ENCODE measurements around the gene ARHGAP21.
A peak's percentile ranks its signal among the peaks of the same experiment; 100 is the strongest.

The ARHGAP21 gene

DNA sequence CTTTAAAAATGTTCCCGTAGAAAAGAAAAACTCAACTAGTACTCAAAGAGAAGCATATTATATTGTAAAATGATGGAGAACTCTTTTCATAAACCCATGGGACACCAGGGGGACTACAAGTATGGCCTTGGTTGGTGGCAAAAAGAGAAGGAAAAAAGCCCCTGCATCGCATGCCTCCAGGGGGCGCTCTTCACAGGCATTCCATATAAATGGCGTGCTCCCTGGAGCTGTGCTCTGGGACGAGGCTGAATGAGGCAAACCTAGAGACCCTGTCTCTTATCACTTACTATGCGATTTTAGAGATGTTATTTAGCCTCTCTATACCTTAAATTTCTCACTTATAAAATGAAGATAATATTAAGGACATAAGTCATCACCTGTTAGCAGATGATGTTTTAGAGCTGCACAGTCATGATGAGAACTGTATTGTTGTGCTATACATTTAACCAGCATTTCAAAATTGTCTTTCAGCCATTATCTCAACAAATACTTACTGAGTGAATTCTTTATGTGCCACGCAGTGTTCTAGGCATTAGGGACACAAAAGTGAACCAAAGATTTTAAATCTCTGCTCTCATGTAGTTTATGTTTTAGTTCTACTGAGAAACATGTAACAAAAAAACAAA is 105.8 kb downstream of the ARHGAP21 start:
- TF ChIP-seq, protein P1, sequence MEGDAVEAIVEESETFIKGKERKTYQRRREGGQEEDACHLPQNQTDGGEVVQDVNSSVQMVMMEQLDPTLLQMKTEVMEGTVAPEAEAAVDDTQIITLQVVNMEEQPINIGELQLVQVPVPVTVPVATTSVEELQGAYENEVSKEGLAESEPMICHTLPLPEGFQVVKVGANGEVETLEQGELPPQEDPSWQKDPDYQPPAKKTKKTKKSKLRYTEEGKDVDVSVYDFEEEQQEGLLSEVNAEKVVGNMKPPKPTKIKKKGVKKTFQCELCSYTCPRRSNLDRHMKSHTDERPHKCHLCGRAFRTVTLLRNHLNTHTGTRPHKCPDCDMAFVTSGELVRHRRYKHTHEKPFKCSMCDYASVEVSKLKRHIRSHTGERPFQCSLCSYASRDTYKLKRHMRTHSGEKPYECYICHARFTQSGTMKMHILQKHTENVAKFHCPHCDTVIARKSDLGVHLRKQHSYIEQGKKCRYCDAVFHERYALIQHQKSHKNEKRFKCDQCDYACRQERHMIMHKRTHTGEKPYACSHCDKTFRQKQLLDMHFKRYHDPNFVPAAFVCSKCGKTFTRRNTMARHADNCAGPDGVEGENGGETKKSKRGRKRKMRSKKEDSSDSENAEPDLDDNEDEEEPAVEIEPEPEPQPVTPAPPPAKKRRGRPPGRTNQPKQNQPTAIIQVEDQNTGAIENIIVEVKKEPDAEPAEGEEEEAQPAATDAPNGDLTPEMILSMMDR (conservative IDR thresholded peaks at IDR 0.05; ENCODE audit: low read depth, low read length): peak; percentile 89
- peak; percentile 58 for DNase-seq (ENCODE audit: low read depth)
- H3K4me3 ChIP-seq (ENCODE audit: low read depth, low read length): no peak overlapping the region

DNA sequence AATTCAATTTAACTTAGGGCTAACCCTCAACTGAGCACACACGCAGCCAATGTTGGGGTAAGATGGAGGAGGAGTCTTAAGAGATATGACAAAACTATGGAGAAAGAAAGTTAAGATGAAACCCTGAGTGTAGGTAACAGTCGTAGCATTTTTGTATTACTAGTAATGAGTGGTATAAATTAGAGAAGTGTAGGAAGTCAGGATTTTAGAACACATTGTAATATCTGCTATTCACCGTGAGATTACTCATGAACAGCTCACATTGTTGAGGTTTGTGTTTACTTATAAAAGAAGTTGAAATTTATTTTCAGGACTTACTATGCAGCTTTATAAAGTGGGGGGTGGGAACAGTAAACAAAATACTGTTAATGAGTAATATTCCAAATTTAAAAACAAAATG is 107.2 kb downstream of the ARHGAP21 start:
- no peak for DNase-seq (ENCODE audit: low read depth)
- no peak overlapping the region for H3K4me3 ChIP-seq (ENCODE audit: low read depth, low read length)
- TF ChIP-seq, protein P1 (conservative IDR thresholded peaks at IDR 0.05; ENCODE audit: low read depth, low read length): no peak

DNA sequence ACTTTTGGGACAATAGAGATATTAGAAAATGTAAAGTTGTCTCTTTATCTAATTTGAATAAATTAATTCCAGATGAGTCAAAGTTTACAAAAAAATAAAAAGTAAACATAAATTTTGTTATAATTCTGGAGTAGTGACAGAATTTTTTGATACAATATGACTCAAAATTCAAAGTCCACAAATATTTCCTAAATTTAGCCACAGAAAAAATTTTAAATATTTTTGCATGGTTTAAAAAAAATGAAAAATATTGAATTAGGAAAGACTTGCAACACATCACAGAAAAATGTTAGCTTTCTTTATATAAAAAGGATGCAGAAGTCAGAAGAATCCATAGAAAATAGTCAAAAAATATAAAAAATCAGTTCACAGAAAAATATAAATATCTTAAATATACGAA is 117.7 kb downstream of the ARHGAP21 start:
- DNase-seq (ENCODE audit: low read depth): no peak
- H3K4me3 ChIP-seq (ENCODE audit: low read depth, low read length): no peak overlapping the region
- TF ChIP-seq, protein P1 (conservative IDR thresholded peaks at IDR 0.05; ENCODE audit: low read depth, low read length): no peak

DNA sequence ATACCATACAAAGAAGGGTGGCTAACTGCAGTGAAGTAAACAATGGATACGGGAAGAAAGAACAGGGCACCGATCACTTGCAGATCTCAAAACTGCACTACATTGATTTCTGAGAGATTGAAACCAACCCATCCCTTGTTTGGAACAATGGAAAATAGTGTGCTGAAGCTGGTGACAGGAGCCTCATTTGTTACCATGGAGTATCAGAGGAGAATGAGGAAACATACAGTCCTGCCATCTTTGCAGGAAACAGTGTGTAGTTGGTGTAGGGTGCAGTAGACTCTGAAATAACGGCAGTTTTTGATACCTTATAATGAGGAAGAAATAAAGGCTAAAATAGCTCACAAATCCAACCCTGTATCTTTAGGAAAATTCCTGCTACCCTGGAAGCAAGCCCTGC is 118.5 kb downstream of the ARHGAP21 start:
- DNase-seq (ENCODE audit: low read depth): no peak
- TF ChIP-seq, protein P1 (conservative IDR thresholded peaks at IDR 0.05; ENCODE audit: low read depth, low read length): no peak
- no peak overlapping the region for H3K4me3 ChIP-seq (ENCODE audit: low read depth, low read length)

DNA sequence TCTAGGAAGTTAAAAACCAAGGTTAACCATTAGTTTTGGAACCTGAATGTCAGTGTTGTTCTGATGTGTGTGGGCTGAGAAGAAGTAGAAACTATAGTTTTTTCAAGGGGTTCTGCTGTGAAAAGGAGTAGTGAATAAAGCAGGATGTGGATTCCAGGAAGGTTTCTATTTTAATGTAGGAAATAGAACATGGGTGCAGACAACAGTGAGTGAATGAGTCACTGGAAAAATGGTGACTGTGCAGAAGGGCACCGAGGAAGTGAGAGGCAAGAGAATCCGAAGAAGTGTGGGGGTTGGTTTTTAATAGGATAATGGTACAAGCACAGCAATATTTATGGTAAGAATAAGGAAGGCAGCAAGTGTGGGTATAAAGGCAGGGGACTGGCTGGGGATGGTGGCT is 120.4 kb downstream of the ARHGAP21 start:
- peak; percentile 64 for DNase-seq (ENCODE audit: low read depth)
- no peak overlapping the region for H3K4me3 ChIP-seq (ENCODE audit: low read depth, low read length)
- TF ChIP-seq, protein P1 (conservative IDR thresholded peaks at IDR 0.05; ENCODE audit: low read depth, low read length): no peak

DNA sequence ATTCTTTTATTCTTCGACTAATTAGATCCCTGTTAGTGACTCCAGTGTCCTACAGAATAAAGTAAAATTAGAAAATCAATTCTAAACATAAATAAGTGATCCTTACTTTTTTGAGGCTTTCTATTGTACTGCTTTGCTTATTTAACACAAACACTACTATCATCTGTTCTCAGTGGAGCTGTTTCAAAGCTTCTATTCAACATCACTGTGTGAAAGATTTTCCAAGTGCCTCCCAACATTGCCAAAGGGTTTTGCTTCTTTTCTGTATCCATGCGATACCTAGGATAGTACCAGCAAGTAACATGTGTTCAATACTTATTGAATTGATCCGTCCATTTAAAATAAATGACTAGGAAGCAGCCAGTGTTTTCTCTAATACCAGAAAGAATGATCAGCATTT is 125.7 kb downstream of the ARHGAP21 start:
- TF ChIP-seq, protein P1 (conservative IDR thresholded peaks at IDR 0.05; ENCODE audit: low read depth, low read length): no peak
- no peak overlapping the region for H3K4me3 ChIP-seq (ENCODE audit: low read depth, low read length)
- DNase-seq (ENCODE audit: low read depth): no peak

DNA sequence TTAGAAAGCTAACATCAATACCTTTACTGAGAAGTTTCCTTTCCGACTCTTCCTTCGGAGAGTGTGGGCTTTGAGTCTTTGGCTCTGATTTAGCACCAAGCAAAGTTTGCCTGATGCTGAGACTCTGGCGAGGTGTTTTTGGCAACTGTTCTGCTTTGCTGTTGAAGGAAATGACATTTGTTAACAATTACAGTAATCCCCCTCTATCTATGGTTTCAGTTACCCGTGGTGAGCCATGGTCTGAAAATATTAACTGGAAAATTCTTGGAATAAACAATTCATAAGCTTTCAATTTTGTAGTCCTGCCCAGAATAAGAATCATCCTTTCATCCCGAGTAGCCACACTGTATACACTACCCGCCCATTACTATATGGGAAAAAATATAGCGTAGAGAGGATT is 126.3 kb downstream of the ARHGAP21 start:
- DNase-seq (ENCODE audit: low read depth): no peak
- TF ChIP-seq, protein P1 (conservative IDR thresholded peaks at IDR 0.05; ENCODE audit: low read depth, low read length): no peak
- no peak overlapping the region for H3K4me3 ChIP-seq (ENCODE audit: low read depth, low read length)

All from choroid plexus epithelial cell (primary cell).